A172 (cell line): ENCODE data around the gene AHSP. TPM values are rescaled to one million over a fixed set of nuclear protein-coding genes. Genes with fewer than 3 reads are reported as not detected.
"Not testable (repeated sequence)": the region's sequence is repeated elsewhere in the genome, so short reads cannot be mapped to it uniquely, and the experiment has no call there.

ENCODE experiments used
- DNase-seq: peaks from one replicate; pipeline ENCODE4 v3.0.0-alpha.2; 2015; ENCODE audit warnings: low spot score
- total RNA-seq: library from RNA; depleted of rRNA; stranded (reverse); fragments of >200 nt; shearing (Covaris generic); gene quantifications from 2 replicates; pipeline ENCODE4 v1.2.3, GENCODE V29; 2014; rRNA removed

Gene AHSP
- total RNA-seq, 1 experiment from 2014 or later: not detected

- DNase-seq: no peak
Observed at GRCh38 chr16:31531096-31531495, 3.4 kb downstream of the AHSP start.

DNA sequence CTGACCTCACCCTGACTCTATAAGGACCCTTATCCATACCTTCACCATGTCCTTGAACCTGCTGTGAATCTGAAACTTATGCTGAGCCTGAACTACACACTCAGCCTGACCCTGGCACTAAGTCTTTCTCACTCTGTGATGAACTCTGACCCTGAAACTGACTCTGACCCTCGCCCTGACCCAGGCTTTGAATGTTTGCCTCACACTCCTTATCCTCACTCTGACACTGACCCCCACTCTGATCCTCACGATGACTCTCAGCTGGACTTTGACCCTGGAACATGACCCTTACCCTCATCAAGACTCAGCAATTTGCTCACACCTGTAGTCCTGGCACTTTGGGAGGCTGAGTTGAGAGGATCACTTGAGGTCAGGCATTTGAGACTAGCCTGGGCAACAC, 4.4 kb downstream of the AHSP start:
- DNase-seq: no peak

GRCh38 chr16:31532896-31533295, 5.2 kb downstream of the AHSP start:
- DNase-seq: no peak

- DNase-seq: no peak
Observed at GRCh38 chr16:31535737-31536136, 8.0 kb downstream of the AHSP start.

GRCh38 chr16:31536804-31537361, 9.2 kb downstream of the AHSP start:
- no peak for DNase-seq

DNA sequence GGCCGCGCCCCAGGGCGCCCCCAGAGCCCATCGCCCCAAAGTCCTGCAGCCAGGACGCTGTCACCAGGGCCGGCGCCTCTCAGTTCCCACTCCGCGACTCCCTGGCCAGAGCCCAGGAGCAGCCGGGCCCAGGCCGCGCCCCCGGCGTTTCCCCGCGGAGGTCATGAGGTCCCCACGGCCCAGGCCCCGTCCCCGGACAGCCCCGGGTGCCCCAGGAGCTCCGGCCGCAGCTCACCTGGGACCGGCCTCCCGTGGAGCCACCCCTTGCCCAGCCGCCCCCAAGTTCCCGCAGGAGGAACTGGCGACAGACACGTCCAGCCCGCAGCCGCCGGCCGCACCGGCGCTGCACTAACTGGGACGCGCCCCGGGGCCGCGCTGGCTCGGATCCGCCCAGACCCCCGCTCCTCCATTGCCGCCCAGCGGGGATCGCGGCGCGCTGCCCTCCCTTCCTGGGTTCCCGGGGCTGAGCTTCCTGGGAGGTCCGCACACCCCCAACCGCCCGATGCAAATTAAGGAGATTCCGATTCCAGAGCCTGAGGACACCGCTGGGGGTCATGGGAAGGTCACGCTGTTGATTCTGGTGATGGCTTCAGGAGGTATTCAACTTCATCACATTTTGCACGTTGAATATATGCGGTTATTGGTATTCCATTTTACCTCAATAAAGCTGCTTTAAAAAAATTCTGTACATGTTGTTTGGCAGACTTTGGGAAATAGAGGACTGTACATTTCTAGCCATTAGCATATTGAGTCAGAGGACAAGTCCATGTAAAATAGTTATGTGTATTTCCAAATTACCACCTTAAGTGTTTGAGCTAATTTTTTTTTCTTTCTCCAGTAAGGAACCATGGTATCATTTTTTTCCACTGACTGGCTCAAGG, 9.9 kb downstream of the AHSP start:
- no peak for DNase-seq

DNA sequence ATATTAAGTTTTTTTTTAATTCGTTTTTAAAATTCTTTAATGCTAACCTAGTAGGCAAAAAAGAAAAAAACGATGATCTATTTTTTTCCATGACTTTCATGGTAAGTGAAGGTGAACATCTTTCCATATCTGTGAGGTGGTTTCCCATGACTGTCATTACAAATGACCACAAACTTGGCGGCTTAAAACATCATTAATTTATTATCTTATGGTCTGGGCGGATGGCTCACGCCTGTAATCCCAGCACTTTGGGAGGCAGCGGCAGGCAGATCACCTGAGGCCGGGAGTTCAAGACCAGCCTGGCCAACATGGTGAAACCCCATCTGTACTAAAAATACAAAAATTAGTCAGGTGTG, 10.5 kb downstream of the AHSP start:
- DNase-seq: not testable (repeated sequence)

DNA sequence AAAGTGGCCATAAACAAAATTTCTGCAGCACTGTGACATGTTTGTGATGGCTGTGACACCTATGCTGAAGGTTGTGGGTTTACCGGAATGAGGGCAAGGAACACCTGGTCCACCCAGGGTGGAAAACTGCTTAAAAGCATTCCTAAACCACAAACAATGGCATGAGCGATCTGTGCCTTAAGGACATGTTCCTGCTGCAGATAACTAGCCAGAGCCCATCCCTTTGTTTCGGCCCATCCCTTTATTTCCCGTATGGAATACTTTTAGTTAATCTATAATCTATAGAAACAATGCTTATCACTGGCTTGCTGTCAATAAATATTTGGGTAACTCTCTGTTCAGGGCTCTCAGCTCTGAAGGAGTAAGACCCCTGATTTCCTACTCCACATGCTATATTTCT, 12.1 kb downstream of the AHSP start:
- not testable (repeated sequence) for DNase-seq

GRCh38 chr16:31542763-31543162, 15.1 kb downstream of the AHSP start:
- no peak for DNase-seq

GRCh38 chr16:31561426-31562233, 33.9 kb downstream of the AHSP start:
- DNase-seq: no peak

DNA sequence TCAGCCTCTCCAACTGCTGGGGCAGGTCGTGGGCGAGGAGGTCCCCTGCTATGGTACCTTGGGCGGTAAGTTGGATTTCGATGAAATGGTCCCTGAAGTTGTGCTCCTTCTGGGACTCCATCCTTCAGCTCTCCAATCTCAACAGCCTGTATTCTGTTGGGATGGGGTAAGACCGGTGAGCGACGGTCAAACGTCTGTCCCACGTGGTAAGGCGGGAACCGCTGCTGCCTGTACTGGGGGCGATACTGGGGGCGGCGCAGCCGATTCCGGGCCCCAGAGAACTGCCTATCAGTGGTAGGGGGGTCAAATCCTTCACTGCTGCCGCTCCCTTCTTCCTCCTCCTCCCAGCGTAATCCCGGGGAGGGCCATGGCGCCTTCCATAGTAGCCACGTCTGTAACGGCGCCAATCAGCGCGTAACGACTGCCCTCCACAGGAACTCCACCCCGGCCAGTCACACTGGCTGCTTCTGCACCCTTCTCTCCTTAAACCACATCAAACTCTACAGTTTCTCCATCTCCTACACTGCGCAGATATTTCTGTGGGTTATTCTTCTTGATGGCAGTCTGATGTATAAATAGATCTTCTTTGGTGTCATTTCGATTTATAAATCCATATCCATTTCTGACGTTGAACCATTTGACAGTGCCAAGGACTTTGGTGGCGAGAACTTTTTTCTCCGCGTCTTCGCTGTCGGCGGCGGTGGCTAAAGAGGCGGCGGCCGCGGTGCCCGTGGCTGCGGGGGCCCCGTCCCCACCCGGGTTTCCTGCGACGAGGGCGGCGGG, 41.1 kb downstream of the AHSP start:
- DNase-seq: no peak

DNA sequence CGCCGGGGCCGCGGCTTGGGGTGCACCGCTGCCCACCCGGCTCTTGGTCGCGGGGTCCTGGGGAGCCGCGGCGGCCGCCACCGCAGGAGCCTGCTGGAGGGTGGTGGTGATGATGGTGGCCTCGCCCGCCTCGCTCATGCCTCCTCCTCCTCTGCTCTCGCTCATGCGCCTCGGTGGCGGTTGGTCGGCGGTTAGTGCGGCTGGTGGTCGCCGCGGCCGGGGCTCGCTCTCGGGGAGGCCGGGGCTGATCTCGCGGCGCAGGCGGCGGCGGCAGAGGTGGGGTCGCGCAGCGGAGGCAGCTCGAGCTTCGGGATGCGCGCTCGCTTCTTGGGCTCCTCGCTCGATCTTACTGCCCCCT, 41.6 kb downstream of the AHSP start:
- DNase-seq: no peak

DNA sequence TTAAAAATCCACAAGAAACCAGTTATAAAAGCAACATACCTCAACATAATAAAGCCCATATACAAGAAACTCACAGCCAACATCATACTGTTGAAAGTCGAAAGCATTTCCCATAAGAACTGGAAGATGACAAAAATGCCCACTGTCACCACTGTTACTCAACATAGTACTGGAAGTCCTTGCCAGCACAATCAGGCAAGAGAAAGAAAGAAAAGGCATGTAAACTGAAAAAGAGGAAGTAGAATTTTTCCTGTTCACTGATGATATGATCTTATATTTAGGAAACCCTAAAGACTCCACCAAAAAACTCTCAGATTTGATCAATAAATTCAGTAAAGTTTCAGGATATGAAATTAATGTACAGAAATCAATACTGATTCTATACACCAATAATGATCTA, 45.1 kb downstream of the AHSP start:
- DNase-seq: no peak

- not testable (repeated sequence) for DNase-seq
Observed at GRCh38 chr16:31574159-31574558, 46.5 kb downstream of the AHSP start.

- DNase-seq: no peak
Observed at GRCh38 chr16:31577411-31577810, 49.7 kb downstream of the AHSP start.

Other genes with a start within 250 kb of the AHSP start
- 1.5 and 4.1 TPM in 2 replicates for gene ITGAX, start 172.7 kb upstream of the AHSP start, total RNA-seq
- not detected in 2 replicates for gene ITGAD, start 134.6 kb upstream of the AHSP start, total RNA-seq
- not detected in 2 replicates for gene COX6A2, start 99.5 kb upstream of the AHSP start, total RNA-seq
- not detected in 2 replicates for gene ZNF843, start 85.1 kb upstream of the AHSP start, total RNA-seq
- 17.7 and 18.6 TPM in 2 replicates for gene ARMC5, start 68.4 kb upstream of the AHSP start, total RNA-seq
- gene TGFB1I1, start 55.7 kb upstream of the AHSP start, total RNA-seq: 29.8 and 42.0 TPM in 2 replicates
- 0.05 TPM in 1 of 2 replicates, not detected in the other for gene SLC5A2, start 44.8 kb upstream of the AHSP start, total RNA-seq
- 39.6 and 46.8 TPM in 2 replicates for gene RUSF1, start 19.5 kb upstream of the AHSP start, total RNA-seq